A549 (cell line): ENCODE data around the gene PTCD1. TPM values are rescaled to one million over a fixed set of nuclear protein-coding genes. Genes with fewer than 3 reads are reported as not detected.

Source experiments
- ATAC-seq, 2 experiments: fragments of 200-7000 bp in 1 of 2; fragments of >200 bp in 1 of 2; cut with Nextera tagmentation in 1 of 2; cut with Tn5 transposase in 1 of 2; 3 replicates each; pipeline versions ENCODE4 v1.8.0 to v1.9.1; 2018 to 2020; ENCODE audit warnings: mild to moderate bottlenecking in 1 of 2, moderate library complexity in 1 of 2
- CTCF ChIA-PET: fragments of 300-600 bp; sonication (Branson Sonifier 250); formaldehyde crosslinking; extraction: SDS; loops from one replicate; lab custom pipeline; 2021; ENCODE audit warnings: antibody characterized with exemption, inconsistent platforms; lab: Yijun Ruan, JAX
- POLR2A ChIA-PET: fragments of 350-600 bp; formaldehyde crosslinking; extraction: SDS; loops from one replicate; lab custom pipeline; 2021; ENCODE audit warnings: antibody characterized with exemption, inconsistent platforms; lab: Yijun Ruan, JAX
- DNase-seq, 2 experiments: peaks; one replicate each; pipeline versions ENCODE4 v3.0.0 to v3.0.0-alpha.2; 2011 to 2016; ENCODE audit warnings: low read depth in 1 of 2, low spot score in 1 of 2
- FAIRE-seq: peaks from 2 replicates; lab custom pipeline; 2011; peaks lifted over from hg19 to GRCh38; lab: Jason Lieb, UNC
- H3K27ac ChIP-seq, 2 experiments: fragments of >200 bp; sonication (Bioruptor Twin); formaldehyde crosslinking; 3 replicates each; pipeline ENCODE4 v1.5.1; 2016 to 2017
- H3K4me1 ChIP-seq: fragments of >200 bp; sonication (Bioruptor Twin); formaldehyde crosslinking; 3 replicates; pipeline ENCODE4 v1.6.1; 2016
- H3K4me2 ChIP-seq: fragments of >200 bp; sonication (Bioruptor Twin); formaldehyde crosslinking; 3 replicates; pipeline ENCODE4 v1.6.1; 2016
- H3K4me3 ChIP-seq: fragments of >200 bp; sonication (Bioruptor Twin); formaldehyde crosslinking; 3 replicates; pipeline ENCODE4 v1.5.1; 2016
- H3K9me3 ChIP-seq: fragments of >200 bp; sonication (Bioruptor Twin); formaldehyde crosslinking; 3 replicates; pipeline ENCODE4 v1.6.1; 2016
- ATOH8 ChIP-seq: fragments of 250-450 bp; sonication (Bioruptor Pico); IDR thresholded peaks from 2 replicates; pipeline ENCODE4 v1.5.0; 2020; ENCODE audit warnings: low read depth, mild to moderate bottlenecking, moderate library complexity
- BHLHE40 ChIP-seq: IDR thresholded peaks from 2 replicates; pipeline ENCODE4 v1.6.1; 2012; ENCODE audit warnings: low read depth, low read length, inconsistent platforms
- CBX2 ChIP-seq: fragments of 200-600 bp; sonication (generic); IDR thresholded peaks from 2 replicates; pipeline ENCODE4 v1.6.1; 2016; ENCODE audit warnings: low read depth, mild to moderate bottlenecking, borderline replicate concordance
- CBX8 ChIP-seq: fragments of 200-600 bp; sonication (generic); IDR thresholded peaks from 2 replicates; pipeline ENCODE4 v1.6.1; 2016
- CEBPB ChIP-seq, 2 experiments: fragments of >200 bp in 1 of 2; sonication (Bioruptor Twin) in 1 of 2; formaldehyde crosslinking in 1 of 2; IDR thresholded peaks; 2 replicates each; pipeline ENCODE4 v1.6.1; 2012 to 2016
- CHD2 ChIP-seq: fragments of 150-350 bp; IDR thresholded peaks from 2 replicates; pipeline ENCODE4 v1.6.1; 2014; ENCODE audit warnings: low read length; ENCODE audit not compliant: partially characterized antibody
- E2F6 ChIP-seq: IDR thresholded peaks from 2 replicates; pipeline ENCODE4 v1.6.1; 2012; ENCODE audit warnings: low read depth, borderline replicate concordance
- ELK1 ChIP-seq: fragments of 150-350 bp; IDR thresholded peaks from 2 replicates; pipeline ENCODE4 v1.6.1; 2014; ENCODE audit warnings: low read depth, mild to moderate bottlenecking, low read length
- GATA3 ChIP-seq: IDR thresholded peaks from 2 replicates; pipeline ENCODE4 v1.6.1; 2012; ENCODE audit warnings: borderline replicate concordance
- HDAC2 ChIP-seq: fragments of 200-600 bp; sonication (generic); IDR thresholded peaks from 2 replicates; pipeline ENCODE4 v1.6.1; 2016
- HES2 ChIP-seq: fragments of >200 bp; sonication (Bioruptor Twin); formaldehyde crosslinking; IDR thresholded peaks from 2 replicates; pipeline ENCODE4 v1.6.1; 2016
- HOXB5 ChIP-seq: fragments of 250-450 bp; sonication (Bioruptor Pico); IDR thresholded peaks from 2 replicates; pipeline ENCODE4 v1.5.0; 2020; ENCODE audit warnings: mild to moderate bottlenecking, moderate library complexity
- JUN ChIP-seq, 2 experiments: fragments of >200 bp; sonication (Bioruptor Twin); formaldehyde crosslinking; IDR thresholded peaks; 2 replicates in 1 of 2; 3 replicates in 1 of 2; pipeline ENCODE4 v1.6.1; 2016 to 2017
- KDM5A ChIP-seq: fragments of 200-600 bp; sonication (generic); IDR thresholded peaks from 2 replicates; pipeline ENCODE4 v1.6.1; 2016; ENCODE audit warnings: antibody characterized with exemption, mild to moderate bottlenecking
- MAFK ChIP-seq: fragments of 450-650 bp; IDR thresholded peaks from 2 replicates; pipeline ENCODE4 v1.6.1; 2014; ENCODE audit not compliant: partially characterized antibody
- NFE2L2 ChIP-seq: fragments of 150-350 bp; conservative IDR thresholded peaks from 2 replicates; pipeline ENCODE4 v1.6.1; 2014; ENCODE audit warnings: low read length
- PBX3 ChIP-seq: IDR thresholded peaks from 2 replicates; pipeline ENCODE4 v1.6.1; 2012
- PHF8 ChIP-seq: fragments of 200-600 bp; sonication (generic); IDR thresholded peaks from 2 replicates; pipeline ENCODE4 v1.6.1; 2016; ENCODE audit warnings: low read depth, mild to moderate bottlenecking, antibody characterized with exemption, moderate library complexity, borderline replicate concordance
- RAD21 ChIP-seq, 2 experiments: fragments of >200 bp in 1 of 2; sonication (Bioruptor Twin) in 1 of 2; formaldehyde crosslinking in 1 of 2; IDR thresholded peaks in 1 of 2; conservative IDR thresholded peaks in 1 of 2; 2 replicates in 1 of 2; 3 replicates in 1 of 2; pipeline ENCODE4 v1.6.1; 2012 to 2018; ENCODE audit warnings: inconsistent platforms in 1 of 2
- ZC3H11A ChIP-seq: fragments of 450-650 bp; IDR thresholded peaks from 2 replicates; pipeline ENCODE4 v1.6.1; 2014; ENCODE audit warnings: antibody characterized with exemption, mild to moderate bottlenecking
- ZFP36 ChIP-seq: fragments of 450-650 bp; IDR thresholded peaks from 2 replicates; pipeline ENCODE4 v1.6.1; 2014; ENCODE audit warnings: borderline replicate concordance; ENCODE audit not compliant: partially characterized antibody
- WGBS: methylation state at CpG from one replicate; pipeline ENCODE4 v1.1.6; 2017; ENCODE audit errors: missing lambda C conversion rate; 5-methylcytosine and 5-hydroxymethylcytosine counted together
- polyA plus RNA-seq, 4 experiments: library from polyadenylated mRNA; depleted of rRNA in 3 of 4; stranded (reverse); fragments of >200 nt; fragmentation: RNase III in 1 of 4; extraction: RNeasy Plus Mini Kit Qiagen cat#74134 plus additional on column Dnase treatment in 1 of 4; gene quantifications; 2 replicates in 3 of 4; 3 replicates in 1 of 4; pipeline ENCODE4 v1.2.3, GENCODE V29; 2011 to 2017
- TF ChIP-seq, protein P1 (sequence below): fragments of >200 bp; sonication (Bioruptor Twin); formaldehyde crosslinking; IDR thresholded peaks from 3 replicates; pipeline ENCODE4 v1.5.1; 2016

The PTCD1 gene
- polyA plus RNA-seq, 2 of the 4 experiments (the other 2 are of a cell fraction), result 3.9 to 5.4 TPM

GRCh38 chr7:99369767-99370391, 68.7 kb downstream of the PTCD1 start:
- no peak for DNase-seq
- TF ChIP-seq CEBPB (IDR thresholded peaks at IDR 0.05) (no peak), HOXB5 (CRISPR knock-in tag) (no peak), MAFK (no peak), ZC3H11A (no peak), ATOH8 (no peak), JUN (IDR thresholded peaks at IDR 0.05) (no peak), BHLHE40 (no peak)
- TF ChIP-seq, protein P1, sequence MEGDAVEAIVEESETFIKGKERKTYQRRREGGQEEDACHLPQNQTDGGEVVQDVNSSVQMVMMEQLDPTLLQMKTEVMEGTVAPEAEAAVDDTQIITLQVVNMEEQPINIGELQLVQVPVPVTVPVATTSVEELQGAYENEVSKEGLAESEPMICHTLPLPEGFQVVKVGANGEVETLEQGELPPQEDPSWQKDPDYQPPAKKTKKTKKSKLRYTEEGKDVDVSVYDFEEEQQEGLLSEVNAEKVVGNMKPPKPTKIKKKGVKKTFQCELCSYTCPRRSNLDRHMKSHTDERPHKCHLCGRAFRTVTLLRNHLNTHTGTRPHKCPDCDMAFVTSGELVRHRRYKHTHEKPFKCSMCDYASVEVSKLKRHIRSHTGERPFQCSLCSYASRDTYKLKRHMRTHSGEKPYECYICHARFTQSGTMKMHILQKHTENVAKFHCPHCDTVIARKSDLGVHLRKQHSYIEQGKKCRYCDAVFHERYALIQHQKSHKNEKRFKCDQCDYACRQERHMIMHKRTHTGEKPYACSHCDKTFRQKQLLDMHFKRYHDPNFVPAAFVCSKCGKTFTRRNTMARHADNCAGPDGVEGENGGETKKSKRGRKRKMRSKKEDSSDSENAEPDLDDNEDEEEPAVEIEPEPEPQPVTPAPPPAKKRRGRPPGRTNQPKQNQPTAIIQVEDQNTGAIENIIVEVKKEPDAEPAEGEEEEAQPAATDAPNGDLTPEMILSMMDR, result no peak
- CTCF ChIA-PET, result interaction anchor here (0.8 to 1.3 kb wide), 4 partner anchors 10 to 330 kb away, joined by 3 to 5 read pairs (median 4); no protein-coding TSS in a partner anchor
- no peaks in the 10 kb centered on the region for H3K9me3 ChIP-seq
- ATAC-seq, result no peak
- WGBS, result 83% methylated on average over 9 of the region's 9 CpGs
- no peak overlapping the region for H3K27ac ChIP-seq
- peaks cover 8% of the 10 kb centered on the region; the same call in 1 of the 3 replicates for H3K4me1 ChIP-seq
- H3K4me3 ChIP-seq, result no peak overlapping the region
- H3K4me2 ChIP-seq, result no peak overlapping the region
- POLR2A ChIA-PET, result no interaction called here
- no peak for FAIRE-seq

DNA sequence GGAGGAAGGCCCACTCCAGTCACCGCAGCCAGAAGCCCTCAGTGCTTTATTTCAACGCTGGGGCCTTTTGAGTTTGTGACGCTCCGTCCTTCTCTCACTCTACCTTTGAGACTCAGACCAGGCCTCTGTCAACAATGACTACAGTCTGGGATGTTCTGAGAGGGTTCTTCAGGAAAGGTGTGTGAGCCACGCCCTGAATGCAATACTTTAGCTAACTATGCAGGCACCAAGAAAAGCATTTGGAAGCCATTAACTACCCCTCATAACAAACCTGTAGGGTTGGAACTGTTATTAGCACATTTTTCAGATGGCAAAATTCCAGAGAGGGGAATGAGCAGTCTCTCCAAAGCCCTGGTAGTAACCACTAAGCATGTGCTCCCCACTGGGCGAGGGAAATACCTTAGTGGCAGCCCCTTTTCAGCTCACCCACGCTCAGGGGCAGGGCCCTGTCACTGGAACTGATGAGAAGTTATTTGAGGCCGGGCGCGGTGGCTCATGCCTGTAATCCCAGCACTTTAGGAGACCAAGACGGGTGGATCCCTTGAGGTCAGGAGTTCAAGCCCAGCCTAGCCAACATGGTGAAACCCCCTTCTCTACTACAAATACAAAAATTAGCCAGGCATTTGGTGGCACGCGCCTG, 69.7 kb downstream of the PTCD1 start:
- Histone ChIP-seq H3K4me1 (peaks cover 8% of the 10 kb centered on the region; the same call in 1 of the 3 replicates), H3K27ac (no peak overlapping the region), H3K4me2 (no peak overlapping the region), H3K9me3 (no peaks in the 10 kb centered on the region), H3K4me3 (no peak overlapping the region)
- ChIA-PET CTCF (interaction anchor here (1.1 to 1.3 kb wide), 3 partner anchors 9 to 19 kb away, joined by 3 to 5 read pairs (median 4); no protein-coding TSS in a partner anchor), POLR2A (interaction anchor here (0.7 kb wide), 1 partner anchor 488 kb away, joined by 3 read pairs; no protein-coding TSS in a partner anchor)
- ATAC-seq (no peak), DNase-seq (no peak), FAIRE-seq (no peak)
- 92% methylated on average over 13 of the region's 13 CpGs for WGBS
- TF ChIP-seq RAD21 (conservative IDR thresholded peaks at IDR 0.05 in 1 of 2, IDR thresholded peaks at IDR 0.05 in 1 of 2) (no peak), E2F6 (no peak), MAFK (no peak), CBX2 (no peak), ELK1 (no peak), HES2 (no peak), CBX8 (no peak), KDM5A (no peak), HDAC2 (no peak), PHF8 (no peak), NFE2L2 (no peak), GATA3 (no peak), HOXB5 (CRISPR knock-in tag) (no peak), ZFP36 (no peak), PBX3 (no peak), CHD2 (no peak)
